NCI-H2227 treated with DMSO at 0.1 percent for 48 hours (cell line): ENCODE results near the gene OR2C3.
"Not testable (repeated sequence)": the region's sequence is repeated elsewhere in the genome, so short reads cannot be mapped to it uniquely, and the experiment has no call there.

ENCODE experiments used
- DNase-seq: peaks from one replicate; lab custom pipeline; 2025; lab: John Stamatoyannopoulos, UW

The OR2C3 gene

DNA sequence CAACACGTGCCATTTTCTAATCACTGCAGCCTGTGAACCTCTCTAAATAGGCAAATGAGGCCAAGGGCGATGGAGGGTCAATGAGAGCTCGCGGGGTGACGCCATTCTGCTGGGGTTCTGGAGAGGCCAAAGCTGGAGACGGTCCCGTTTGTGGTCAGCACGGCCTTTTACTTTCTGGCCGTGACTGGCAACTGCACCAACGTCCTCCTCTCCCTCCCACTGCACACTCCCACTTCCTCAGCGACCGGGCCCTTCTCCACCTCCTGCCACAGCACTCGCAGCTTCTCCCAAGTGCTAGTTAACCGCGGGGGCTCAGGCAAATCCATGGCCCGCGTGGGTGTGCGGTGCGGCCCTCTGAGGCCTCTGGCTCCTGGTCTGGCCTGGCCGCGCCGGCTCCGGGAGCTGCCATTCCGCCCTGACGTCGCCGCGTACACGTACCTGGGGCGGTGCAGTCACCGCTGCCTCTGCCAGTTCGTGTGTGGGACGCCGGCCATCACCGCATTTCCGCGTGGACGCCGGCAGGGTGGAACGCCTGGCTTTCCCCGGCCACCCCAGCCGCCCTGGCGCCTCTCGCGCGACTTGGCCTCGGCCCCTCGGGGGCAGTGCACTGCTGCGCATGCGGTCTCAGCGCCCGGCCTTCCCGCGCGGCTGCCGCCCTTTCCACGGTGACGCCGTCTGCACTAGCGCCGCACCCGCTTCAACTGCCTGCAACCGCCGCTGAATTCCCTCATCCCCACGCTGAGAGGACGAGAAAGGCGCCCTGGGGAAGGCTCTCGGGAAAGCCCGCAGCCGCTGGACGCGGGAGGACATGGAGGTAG is 18.2 kb downstream of the OR2C3 start:
- no peak for DNase-seq

DNA sequence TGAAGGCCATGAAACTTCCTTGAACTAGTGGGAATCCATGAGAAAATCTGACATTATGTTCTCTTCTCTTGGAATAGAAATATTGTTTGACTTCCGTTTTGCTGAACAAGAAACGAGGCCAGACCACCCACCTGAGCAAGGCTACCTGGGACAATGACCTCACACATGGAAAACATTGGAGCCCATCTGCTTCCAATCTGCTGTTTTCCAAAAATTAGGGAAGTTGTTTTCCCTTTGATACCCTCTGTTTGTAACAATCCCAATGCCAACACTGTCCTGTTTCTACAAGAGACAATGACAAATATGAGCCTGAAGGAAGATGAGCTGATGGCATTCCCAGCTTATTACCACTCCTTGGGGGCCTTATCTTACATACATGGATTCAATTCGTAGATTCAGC is 29.4 kb downstream of the OR2C3 start:
- no peak for DNase-seq

DNA sequence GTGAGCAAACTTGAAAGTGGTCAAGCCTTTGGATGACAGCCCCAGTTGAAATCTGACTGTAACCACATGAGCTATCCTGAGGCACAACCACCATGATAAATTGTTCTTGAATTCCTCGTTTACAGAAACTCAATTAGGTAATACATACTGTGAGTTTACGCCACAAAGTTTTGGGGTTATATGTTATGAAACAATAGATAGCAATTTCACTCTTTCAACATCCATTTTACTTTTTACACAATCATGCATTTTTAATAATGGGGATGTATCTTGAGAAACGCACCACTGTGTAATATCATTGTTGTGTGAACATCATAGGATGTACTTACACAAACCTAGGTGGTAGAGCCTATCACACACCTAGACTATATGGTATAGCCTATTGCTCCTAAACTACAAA is 35.4 kb downstream of the OR2C3 start:
- DNase-seq: no peak

DNA sequence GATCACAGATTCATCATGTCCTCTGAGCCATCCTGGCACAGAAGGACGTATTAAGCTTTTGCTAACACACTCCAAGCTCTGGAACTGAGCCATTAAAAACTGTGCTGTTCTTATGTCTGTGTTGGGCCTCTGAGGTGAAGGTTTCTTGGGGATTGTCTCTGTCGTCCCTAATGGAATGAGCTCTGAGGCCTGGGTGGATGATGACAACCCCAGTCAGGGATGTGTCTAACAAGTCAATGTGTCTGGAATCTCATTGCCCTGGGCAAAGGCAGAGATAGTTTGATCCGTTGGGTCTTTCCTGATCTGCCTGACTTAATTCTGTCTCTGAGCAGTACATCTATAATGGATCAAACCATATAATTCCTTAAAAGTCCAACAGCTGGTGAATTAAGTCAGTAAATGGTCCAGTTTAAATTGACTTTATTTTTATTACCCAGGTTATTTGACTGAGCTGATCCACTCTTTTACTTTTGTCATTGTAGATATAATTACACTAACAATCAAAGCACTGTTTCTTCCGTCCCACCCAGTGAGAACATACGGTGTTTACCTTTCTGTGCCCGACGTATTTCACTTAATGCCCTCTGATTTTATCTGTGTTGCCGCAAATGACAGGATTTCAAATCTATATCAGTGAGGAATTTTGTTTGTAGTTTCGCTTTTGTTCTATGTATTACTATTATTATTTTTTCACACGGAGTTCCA is 39.5 kb downstream of the OR2C3 start:
- no peak for DNase-seq

DNA sequence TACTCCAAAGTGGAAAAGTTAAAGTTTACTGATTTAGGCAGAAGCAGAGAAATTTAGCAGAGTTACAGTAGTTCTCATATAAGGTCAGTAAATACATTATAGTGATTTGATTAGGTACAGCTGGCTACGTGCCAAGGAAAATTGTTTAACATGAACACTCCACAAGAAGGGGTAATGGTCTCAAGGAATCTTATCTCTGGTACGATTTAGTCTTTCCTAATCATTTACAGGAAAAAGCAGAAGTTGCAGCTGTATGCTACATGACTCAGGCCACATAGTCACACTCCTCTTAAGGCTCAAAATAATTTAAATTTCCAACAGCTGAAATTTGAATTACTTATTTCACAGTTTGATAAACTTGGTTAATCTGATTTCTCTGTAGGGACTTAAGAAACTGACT is 41.5 kb downstream of the OR2C3 start:
- DNase-seq: no peak

DNA sequence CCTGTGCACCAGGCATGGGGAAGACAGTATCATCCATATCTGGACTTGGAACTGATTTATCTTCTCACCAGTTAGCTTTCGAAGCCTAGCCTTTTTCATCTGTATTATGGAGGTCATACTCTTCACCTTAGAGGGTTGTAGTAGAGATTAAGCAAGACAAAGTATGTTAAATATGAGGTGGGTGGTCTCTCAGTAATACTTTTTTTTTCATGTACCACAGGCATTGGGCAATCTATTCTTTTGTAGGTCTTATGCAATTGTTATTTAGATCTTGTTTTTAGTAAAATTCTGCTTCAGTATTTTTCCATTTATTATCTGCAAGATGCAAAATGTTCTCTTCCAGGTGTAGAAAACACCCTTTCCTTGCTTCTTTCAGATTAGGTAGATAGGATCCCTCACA is 43.1 kb downstream of the OR2C3 start:
- DNase-seq: no peak

DNA sequence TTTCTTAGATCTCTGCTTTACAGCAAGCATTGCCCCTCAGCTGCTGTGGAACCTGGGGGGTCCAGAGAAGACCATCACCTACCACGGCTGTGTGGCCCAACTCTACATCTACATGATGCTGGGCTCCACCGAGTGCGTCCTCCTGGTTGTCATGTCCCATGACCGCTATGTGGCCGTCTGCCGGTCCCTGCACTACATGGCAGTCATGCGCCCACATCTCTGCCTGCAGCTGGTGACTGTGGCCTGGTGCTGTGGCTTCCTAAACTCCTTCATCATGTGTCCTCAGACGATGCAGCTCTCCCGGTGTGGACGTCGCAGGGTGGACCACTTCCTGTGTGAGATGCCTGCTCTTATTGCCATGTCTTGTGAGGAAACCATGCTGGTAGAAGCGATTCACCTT is 44.9 kb downstream of the OR2C3 start:
- no peak for DNase-seq

DNA sequence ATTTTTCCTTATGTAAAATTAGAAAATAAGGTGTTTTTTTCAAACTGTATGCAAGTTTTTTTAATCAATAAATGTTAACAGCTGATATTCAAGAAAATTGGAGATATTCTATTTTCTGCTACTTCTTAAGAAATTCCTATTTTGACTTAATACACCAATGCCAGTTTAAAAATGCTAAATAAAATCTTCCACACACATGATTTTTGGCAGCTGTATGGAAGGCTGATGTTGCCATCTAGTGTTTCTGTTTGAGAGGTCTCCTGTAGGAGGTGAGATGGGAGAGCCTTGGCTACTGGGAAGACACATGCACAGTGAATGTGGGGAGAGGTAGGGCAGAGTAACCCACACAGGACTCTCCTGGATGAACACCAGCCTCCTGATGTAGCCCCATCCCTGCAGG is 49.2 kb downstream of the OR2C3 start:
- DNase-seq: no peak

DNA sequence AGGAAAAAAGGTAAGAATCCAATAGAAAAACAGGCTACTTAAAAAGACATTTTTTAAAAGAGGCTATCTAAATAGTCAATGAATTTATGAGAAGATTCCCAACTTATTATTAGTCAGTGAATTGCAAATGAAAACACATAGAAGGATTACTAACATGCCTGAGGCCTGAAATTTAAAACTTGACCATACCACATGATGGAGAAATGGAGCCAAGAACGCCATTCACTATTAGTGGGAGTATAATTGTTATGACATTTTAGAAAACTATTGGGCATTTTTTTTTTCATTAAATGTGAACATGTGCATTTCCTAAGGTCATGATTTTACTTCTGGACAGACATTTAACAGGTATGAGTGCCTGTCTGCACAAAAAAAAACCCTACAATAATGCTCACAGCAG is 53.5 kb downstream of the OR2C3 start:
- DNase-seq: no peak

DNA sequence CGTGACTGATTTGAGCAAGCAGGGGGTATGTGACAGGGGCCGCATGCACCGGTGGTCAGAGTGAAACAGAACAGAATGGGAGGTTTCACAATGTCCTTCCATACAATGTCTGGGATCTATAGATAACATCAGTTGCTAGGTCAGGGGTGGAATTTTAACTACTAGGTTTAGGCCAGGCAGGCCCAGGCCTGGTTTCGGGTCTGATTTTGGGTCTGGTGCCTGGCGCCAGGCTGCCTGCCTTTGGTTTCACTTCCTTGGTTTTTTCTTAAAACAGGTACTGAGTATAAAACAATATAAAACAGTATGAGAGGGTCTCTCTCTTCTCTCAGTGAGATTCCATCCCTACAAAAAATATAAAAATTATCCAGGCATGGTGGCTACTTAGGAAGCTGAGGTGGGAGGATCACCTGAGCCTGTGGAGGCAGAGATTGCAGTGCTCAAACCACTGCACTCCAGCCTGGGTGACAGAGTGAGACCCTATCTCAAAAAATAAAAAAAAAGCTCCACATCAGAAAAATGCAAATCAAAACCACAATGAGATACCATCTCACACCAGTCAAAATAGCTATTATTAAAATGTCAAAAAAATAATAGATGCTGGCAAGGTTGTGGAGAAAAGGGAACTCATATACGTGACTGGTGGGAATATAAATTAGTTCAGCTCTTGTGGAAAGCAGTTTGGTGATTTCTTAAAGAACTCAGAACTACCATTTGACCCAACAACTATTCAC is 59.7 kb downstream of the OR2C3 start:
- not testable (repeated sequence) for DNase-seq

DNA sequence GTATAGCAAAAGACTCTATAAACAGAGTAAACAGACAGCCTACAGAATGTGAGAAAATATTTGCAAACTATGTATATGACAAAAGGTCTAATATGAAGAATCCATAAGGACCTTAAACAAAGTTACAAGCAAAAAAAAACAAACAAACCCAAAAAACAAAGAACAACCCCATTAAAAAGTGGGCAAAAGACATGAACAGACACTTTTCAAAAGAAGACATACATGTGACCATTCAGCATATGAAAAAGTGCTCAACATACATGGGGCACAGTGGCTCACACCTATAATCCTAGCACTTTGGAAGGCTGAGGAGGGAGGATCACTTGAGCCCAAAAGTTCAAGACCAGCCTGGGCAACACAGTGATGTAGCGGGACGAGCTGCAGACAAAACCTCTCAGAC is 60.4 kb downstream of the OR2C3 start:
- no peak for DNase-seq
